ENCODE data around the gene TTLL10. TPM values are rescaled to one million over a fixed set of nuclear protein-coding genes. Genes with fewer than 3 reads are reported as not detected.

TTLL10 gene
- total and polyA plus RNA-seq, 4 donors = not detected

GRCh38 chr1:1167398-1167821 is 6.3 kb upstream of the TTLL10 start:
- TF ChIP-seq HNF4G (IDR thresholded peaks at IDR 0.05) = no peak
- H3K4me1 ChIP-seq (ENCODE audit: control insufficient read depth in 4 of 4, insufficient read depth in 4 of 4, low read length in 3 of 4) = peaks cover 0 to 4% (median 0%) of the 10 kb centered on the region in 4 donors

DNA sequence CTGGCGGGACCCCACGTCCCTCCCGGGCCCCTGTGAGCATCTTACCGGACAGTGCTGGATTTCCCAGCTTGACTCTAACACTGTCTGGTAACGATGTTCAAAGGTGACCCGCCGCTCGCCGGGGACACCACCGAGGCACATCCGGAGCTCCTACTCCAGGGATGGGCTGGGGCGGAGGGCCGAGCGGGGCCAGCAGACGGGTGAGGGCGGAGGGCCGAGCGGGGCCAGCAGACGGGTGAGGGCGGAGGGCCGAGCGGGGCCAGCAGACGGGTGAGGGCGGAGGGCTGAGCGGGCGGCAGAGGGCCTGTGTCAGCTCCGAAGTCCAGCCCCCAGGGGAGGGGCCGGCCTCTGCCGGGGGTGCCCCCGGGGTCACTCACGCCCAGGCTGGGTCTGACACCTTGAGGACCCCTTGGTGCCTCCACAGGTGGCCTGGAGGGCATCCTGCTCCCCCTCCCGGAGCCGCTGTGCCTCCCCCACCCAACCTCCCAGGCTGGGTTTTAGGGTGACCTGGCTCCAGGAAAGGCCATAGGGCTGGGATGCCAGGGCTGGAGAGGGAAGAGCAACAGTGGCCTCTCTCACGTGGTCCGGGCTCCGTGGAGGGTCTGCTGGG is 5.7 kb upstream of the TTLL10 start:
- Histone ChIP-seq H3K9me3 (ENCODE audit: control insufficient read depth in 4 of 4, low read length in 3 of 4) (no peaks in the 10 kb centered on the region), H3K36me3 (ENCODE audit: control insufficient read depth in 4 of 4, insufficient read depth in 3 of 4, low read depth in 1 of 4, low read length in 3 of 4) (no peaks in the 10 kb centered on the region), H3K27ac (ENCODE audit: low read depth in 1 of 2, low read length in 2 of 2) (no peak overlapping the region), H3K27me3 (ENCODE audit: control insufficient read depth in 4 of 4, insufficient read depth in 4 of 4, low read length in 3 of 4) (peaks cover 0 to 12% (median 3%) of the 10 kb centered on the region in 4 donors), H3K4me3 (ENCODE audit: low read depth in 1 of 3, low read length in 3 of 3) (no peak overlapping the region), H3K9ac (ENCODE audit: low read depth in 1 of 2, low read length in 2 of 2) (no peak overlapping the region), H3K4me1 (ENCODE audit: control insufficient read depth in 4 of 4, insufficient read depth in 4 of 4, low read length in 3 of 4) (peaks cover 0 to 4% (median 0%) of the 10 kb centered on the region in 4 donors)
- TF ChIP-seq GABPA (IDR thresholded peaks at IDR 0.05 in 1 of 2, conservative IDR thresholded peaks at IDR 0.05 in 1 of 2) (no peak), CTCF (IDR thresholded peaks at IDR 0.05; ENCODE audit: low read depth, low read length, missing input control) (no peak), JUND (IDR thresholded peaks at IDR 0.05) (no peak), ZBTB33 (IDR thresholded peaks at IDR 0.05) (no peak), HNF4G (IDR thresholded peaks at IDR 0.05) (no peak), RXRA (IDR thresholded peaks at IDR 0.05) (no peak), TAF1 (conservative IDR thresholded peaks at IDR 0.05) (no peak), RAD21 (IDR thresholded peaks at IDR 0.05) (no peak), SP1 (IDR thresholded peaks at IDR 0.05) (no peak), HNF4A (conservative IDR thresholded peaks at IDR 0.05) (no peak)
- TF ChIP-seq, protein P1, sequence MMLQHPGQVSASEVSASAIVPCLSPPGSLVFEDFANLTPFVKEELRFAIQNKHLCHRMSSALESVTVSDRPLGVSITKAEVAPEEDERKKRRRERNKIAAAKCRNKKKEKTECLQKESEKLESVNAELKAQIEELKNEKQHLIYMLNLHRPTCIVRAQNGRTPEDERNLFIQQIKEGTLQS (IDR thresholded peaks at IDR 0.05) = no peak
- TF ChIP-seq, protein P2, sequence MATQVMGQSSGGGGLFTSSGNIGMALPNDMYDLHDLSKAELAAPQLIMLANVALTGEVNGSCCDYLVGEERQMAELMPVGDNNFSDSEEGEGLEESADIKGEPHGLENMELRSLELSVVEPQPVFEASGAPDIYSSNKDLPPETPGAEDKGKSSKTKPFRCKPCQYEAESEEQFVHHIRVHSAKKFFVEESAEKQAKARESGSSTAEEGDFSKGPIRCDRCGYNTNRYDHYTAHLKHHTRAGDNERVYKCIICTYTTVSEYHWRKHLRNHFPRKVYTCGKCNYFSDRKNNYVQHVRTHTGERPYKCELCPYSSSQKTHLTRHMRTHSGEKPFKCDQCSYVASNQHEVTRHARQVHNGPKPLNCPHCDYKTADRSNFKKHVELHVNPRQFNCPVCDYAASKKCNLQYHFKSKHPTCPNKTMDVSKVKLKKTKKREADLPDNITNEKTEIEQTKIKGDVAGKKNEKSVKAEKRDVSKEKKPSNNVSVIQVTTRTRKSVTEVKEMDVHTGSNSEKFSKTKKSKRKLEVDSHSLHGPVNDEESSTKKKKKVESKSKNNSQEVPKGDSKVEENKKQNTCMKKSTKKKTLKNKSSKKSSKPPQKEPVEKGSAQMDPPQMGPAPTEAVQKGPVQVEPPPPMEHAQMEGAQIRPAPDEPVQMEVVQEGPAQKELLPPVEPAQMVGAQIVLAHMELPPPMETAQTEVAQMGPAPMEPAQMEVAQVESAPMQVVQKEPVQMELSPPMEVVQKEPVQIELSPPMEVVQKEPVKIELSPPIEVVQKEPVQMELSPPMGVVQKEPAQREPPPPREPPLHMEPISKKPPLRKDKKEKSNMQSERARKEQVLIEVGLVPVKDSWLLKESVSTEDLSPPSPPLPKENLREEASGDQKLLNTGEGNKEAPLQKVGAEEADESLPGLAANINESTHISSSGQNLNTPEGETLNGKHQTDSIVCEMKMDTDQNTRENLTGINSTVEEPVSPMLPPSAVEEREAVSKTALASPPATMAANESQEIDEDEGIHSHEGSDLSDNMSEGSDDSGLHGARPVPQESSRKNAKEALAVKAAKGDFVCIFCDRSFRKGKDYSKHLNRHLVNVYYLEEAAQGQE (IDR thresholded peaks at IDR 0.05) = no peak
- WGBS = 73% methylated on average over 36 of the region's 36 CpGs
- DNase-seq (ENCODE audit: low spot score) = no peak

More at GRCh38 chr1:1167398-1167821, 6.3 kb upstream of the TTLL10 start:
- Histone ChIP-seq H3K9me3 (ENCODE audit: control insufficient read depth in 4 of 4, low read length in 3 of 4) (no peaks in the 10 kb centered on the region), H3K4me3 (ENCODE audit: low read depth in 1 of 3, low read length in 3 of 3) (no peak overlapping the region), H3K27ac (ENCODE audit: low read depth in 1 of 2, low read length in 2 of 2) (no peak overlapping the region), H3K27me3 (ENCODE audit: control insufficient read depth in 4 of 4, insufficient read depth in 4 of 4, low read length in 3 of 4) (peaks cover 0 to 12% (median 3%) of the 10 kb centered on the region in 4 donors), H3K9ac (ENCODE audit: low read depth in 1 of 2, low read length in 2 of 2) (no peak overlapping the region), H3K36me3 (ENCODE audit: control insufficient read depth in 4 of 4, insufficient read depth in 3 of 4, low read depth in 1 of 4, low read length in 3 of 4) (no peaks in the 10 kb centered on the region)
- DNase-seq (ENCODE audit: low spot score) = no peak
- WGBS = 75% methylated on average over 20 of the region's 20 CpGs

Measured in liver (tissue), 9 donors.